GM23338 (cell line): ENCODE results near the gene SH3RF3. TPM values are rescaled to one million over a fixed set of nuclear protein-coding genes. Genes with fewer than 3 reads are reported as not detected.

Source experiments
- ATAC-seq: fragments of 200-7000 bp; cut with Tn5 transposase; 3 replicates; pipeline ENCODE4 v1.9.1; 2020
- DNase-seq: peaks from one replicate; pipeline ENCODE4 v3.0.0-alpha.2; 2015; ENCODE audit warnings: low spot score
- H2AFZ ChIP-seq: fragments of 200-600 bp; sonication (generic); 2 replicates; pipeline ENCODE4 v1.8.0; 2016; ENCODE audit warnings: antibody characterized with exemption, mild to moderate bottlenecking, moderate library complexity
- H3F3A ChIP-seq: fragments of 200-600 bp; sonication (generic); replicated peaks from 2 replicates; pipeline ENCODE4 v1.8.0; 2017; ENCODE audit warnings: antibody characterized with exemption, mixed run types, low read depth
- H3K27ac ChIP-seq: fragments of 200-600 bp; sonication (generic); 2 replicates; pipeline ENCODE4 v1.6.1; 2016; ENCODE audit warnings: low read depth
- H3K27me3 ChIP-seq: fragments of 200-600 bp; sonication (generic); 2 replicates; pipeline ENCODE4 v1.8.0; 2016; ENCODE audit warnings: mild to moderate bottlenecking, mixed run types, moderate library complexity; ENCODE audit not compliant: insufficient read depth
- H3K36me3 ChIP-seq: fragments of 200-600 bp; sonication (generic); 2 replicates; pipeline ENCODE4 v1.8.0; 2016; ENCODE audit warnings: mild to moderate bottlenecking; ENCODE audit not compliant: insufficient read depth
- H3K4me1 ChIP-seq: fragments of 200-600 bp; sonication (generic); 2 replicates; pipeline ENCODE4 v1.8.0; 2016; ENCODE audit warnings: mild to moderate bottlenecking, moderate library complexity; ENCODE audit not compliant: insufficient read depth
- H3K4me2 ChIP-seq: fragments of 200-600 bp; sonication (generic); 2 replicates; pipeline ENCODE4 v1.7.1; 2017; ENCODE audit warnings: mixed run types
- H3K4me3 ChIP-seq: fragments of 200-600 bp; sonication (generic); 2 replicates; pipeline ENCODE4 v1.6.1; 2016; ENCODE audit warnings: mixed run types
- H3K79me2 ChIP-seq: fragments of 200-600 bp; sonication (generic); replicated peaks from 2 replicates; pipeline ENCODE4 v1.8.0; 2017; ENCODE audit warnings: mild to moderate bottlenecking; ENCODE audit not compliant: insufficient read depth
- H3K9me2 ChIP-seq: fragments of 200-600 bp; sonication (generic); 2 replicates; pipeline ENCODE4 v1.8.0; 2017; ENCODE audit not compliant: insufficient read depth
- H4K20me1 ChIP-seq: fragments of 200-600 bp; sonication (generic); replicated peaks from 2 replicates; pipeline ENCODE4 v1.8.0; 2017; ENCODE audit warnings: mild to moderate bottlenecking; ENCODE audit not compliant: insufficient read depth
- H3K27ac Mint-ChIP-seq: 2 replicates; pipeline ENCODE4 v1.8.0; 2020; ENCODE audit warnings: inconsistent platforms, mild to moderate bottlenecking, moderate library complexity, mixed read lengths
- H3K27me3 Mint-ChIP-seq: 3 replicates; pipeline ENCODE4 v1.8.0; 2022; ENCODE audit warnings: low read depth, mild to moderate bottlenecking, moderate library complexity, mixed read lengths, inconsistent platforms; ENCODE audit not compliant: insufficient read depth, poor library complexity
- H3K36me3 Mint-ChIP-seq: 3 replicates; pipeline ENCODE4 v1.8.0; 2021; ENCODE audit warnings: low read depth, mild to moderate bottlenecking, inconsistent platforms, moderate library complexity, mixed read lengths
- H3K4me1 Mint-ChIP-seq: 3 replicates; pipeline ENCODE4 v1.8.0; 2020; ENCODE audit warnings: mild to moderate bottlenecking, inconsistent platforms, mixed read lengths
- H3K4me3 Mint-ChIP-seq: 3 replicates; pipeline ENCODE4 v1.8.0; 2021; ENCODE audit warnings: moderate library complexity, mild to moderate bottlenecking, inconsistent platforms, mixed read lengths
- H3K9me3 Mint-ChIP-seq: 3 replicates; pipeline ENCODE4 v1.8.0; 2020; ENCODE audit warnings: moderate library complexity, mild to moderate bottlenecking, inconsistent platforms, mixed read lengths
- CREB1 ChIP-seq: fragments of 250-450 bp; sonication (Bioruptor Pico); IDR thresholded peaks from 2 replicates; pipeline ENCODE4 v1.5.0; 2020; ENCODE audit warnings: low read depth, mild to moderate bottlenecking, moderate library complexity
- CTCF ChIP-seq, 2 experiments: fragments of 200-600 bp in 1 of 2; sonication (generic) in 1 of 2; conservative IDR thresholded peaks; 2 replicates each; pipeline versions ENCODE4 v1.5.1 to v1.6.1; 2016 to 2017; ENCODE audit warnings: antibody characterized with exemption in 2 of 2, low read depth in 2 of 2, mild to moderate bottlenecking in 2 of 2, moderate library complexity in 1 of 2
- ETS1 ChIP-seq: IDR thresholded peaks from 2 replicates; pipeline ENCODE4 v1.6.1; 2016; ENCODE audit warnings: antibody characterized with exemption
- EZH2 ChIP-seq: fragments of 200-600 bp; sonication (generic); IDR thresholded peaks from one replicate; pipeline ENCODE4 v1.8.0; 2017; ENCODE audit warnings: antibody characterized with exemption, mild to moderate bottlenecking, low read depth; ENCODE audit not compliant: unreplicated experiment
- EZH2phosphoT487 ChIP-seq: fragments of 200-600 bp; sonication (generic); IDR thresholded peaks from one replicate; pipeline ENCODE4 v1.8.1; 2018; ENCODE audit warnings: antibody characterized with exemption; ENCODE audit not compliant: unreplicated experiment
- JUNB ChIP-seq: IDR thresholded peaks from one replicate; pipeline ENCODE4 v1.6.1; 2016; ENCODE audit warnings: antibody characterized with exemption; ENCODE audit not compliant: unreplicated experiment
- NANOG ChIP-seq: IDR thresholded peaks from 2 replicates; pipeline ENCODE4 v1.6.1; 2016; ENCODE audit warnings: antibody characterized with exemption, borderline replicate concordance
- POLR2AphosphoS5 ChIP-seq: IDR thresholded peaks from 2 replicates; pipeline ENCODE4 v1.6.1; 2016; ENCODE audit warnings: antibody characterized with exemption, low read depth
- REST ChIP-seq: IDR thresholded peaks from one replicate; pipeline ENCODE4 v1.6.1; 2018; ENCODE audit warnings: antibody characterized with exemption; ENCODE audit not compliant: unreplicated experiment
- STAT1 ChIP-seq: IDR thresholded peaks from one replicate; pipeline ENCODE4 v1.6.1; 2016; ENCODE audit warnings: antibody characterized with exemption; ENCODE audit not compliant: unreplicated experiment
- ZNF114 ChIP-seq: fragments of 250-450 bp; sonication (Bioruptor Pico); IDR thresholded peaks from 2 replicates; pipeline ENCODE4 v1.5.0; 2020; ENCODE audit warnings: mild to moderate bottlenecking, moderate library complexity
- ZNF331 ChIP-seq: fragments of 250-450 bp; sonication (Bioruptor Pico); IDR thresholded peaks from 2 replicates; pipeline ENCODE4 v1.5.0; 2020; ENCODE audit warnings: low read depth, mild to moderate bottlenecking, moderate library complexity
- ZNF462 ChIP-seq: fragments of 250-450 bp; sonication (Bioruptor Pico); IDR thresholded peaks from 2 replicates; pipeline ENCODE4 v1.5.0; 2020; ENCODE audit warnings: mild to moderate bottlenecking, moderate library complexity
- polyA plus RNA-seq: library from polyadenylated mRNA; unstranded; fragments of >200 nt; fragmentation: Nextera tagmentation; extraction: Ambion mirVana; gene quantifications from 2 replicates; pipeline ENCODE4 v1.2.1, GENCODE V29; 2016
- total RNA-seq: library from RNA; depleted of rRNA; stranded (reverse); fragments of >200 nt; shearing (Covaris generic); gene quantifications from 2 replicates; pipeline ENCODE4 v1.2.3, GENCODE V29; 2014

SH3RF3 gene
- total and polyA plus RNA-seq, 2 experiments from 2014 or later: 0.11 to 0.63 TPM

- Histone ChIP-seq H4K20me1 (no peaks in the 10 kb centered on the region), H3K27me3 (no peaks in the 10 kb centered on the region), H3K4me3 (no peak overlapping the region), H3K79me2 (no peaks in the 10 kb centered on the region), H3F3A (no peaks in the 10 kb centered on the region), H3K36me3 (no peaks in the 10 kb centered on the region), H3K9me2 (0 out of 2 replicates have a peak, but pooled peaks cover under 1% of the 10 kb centered on the region), H3K4me1 (peaks cover 4% of the 10 kb centered on the region; the same call in 1 of the 2 replicates), H3K4me2 (no peak overlapping the region), H3K27ac (no peak overlapping the region), H2AFZ (no peak overlapping the region)
- TF ChIP-seq STAT1: no peak
- TF ChIP-seq ZNF114 (CRISPR knock-in tag): no peak
- no peak for TF ChIP-seq EZH2
- TF ChIP-seq ZNF331 (CRISPR knock-in tag): no peak
- no peak for TF ChIP-seq EZH2phosphoT487
- TF ChIP-seq CREB1 (CRISPR knock-in tag): no peak
- TF ChIP-seq ZNF462 (CRISPR knock-in tag): no peak
- no peak for TF ChIP-seq CTCF (conservative IDR thresholded peaks at IDR 0.05; ENCODE audit: low read depth in 2 of 2)
- no peak for TF ChIP-seq REST
- TF ChIP-seq ETS1: no peak
- TF ChIP-seq NANOG: no peak
- no peak for TF ChIP-seq POLR2AphosphoS5
- TF ChIP-seq JUNB: no peak
- no peak overlapping the region for H3K4me3 Mint-ChIP-seq
- H3K4me1 Mint-ChIP-seq: peaks cover 7% of the 10 kb centered on the region; the same call in 2 of the 3 replicates
- ATAC-seq (no peak), DNase-seq (no peak)
- peaks cover 7% of the 10 kb centered on the region for H3K27me3 Mint-ChIP-seq
- no peaks in the 10 kb centered on the region for H3K36me3 Mint-ChIP-seq
- H3K27ac Mint-ChIP-seq: no peak overlapping the region
- H3K9me3 Mint-ChIP-seq: no peaks in the 10 kb centered on the region
Observed at GRCh38 chr2:109419171-109419756, 290.3 kb downstream of the SH3RF3 start.
